ENCODE data around the gene CRISPLD2. TPM values are rescaled to one million over a fixed set of nuclear protein-coding genes. Genes with fewer than 3 reads are reported as not detected.
A peak's percentile ranks its signal among the peaks of the same experiment; 100 is the strongest.

Gene CRISPLD2
- total and polyA plus RNA-seq, 9 of the 15 experiments (the other 6 are each of a cell fraction or from before 2014, with no cell fraction given): 0.03 to 0.24 (median 0.04) TPM; not detected in 4

- peaks cover 51 to 63% of the 10 kb centered on the region in 2 experiments for H3K4me1 ChIP-seq (replicated peaks in 1 of 2; ENCODE audit: control insufficient read depth in 2 of 2, insufficient read depth in 2 of 2, low read length in 2 of 2)
- peak overlapping the region in 1 of 2 experiments; percentile 11; a peak in 2 of 4 replicates for H3K9ac ChIP-seq (ENCODE audit: insufficient read depth in 1 of 2, low read depth in 2 of 2, low read length in 2 of 2)
- H3K4me3 ChIP-seq: no peak overlapping the region
- peak; percentile 58 for TF ChIP-seq EGR1 (conservative IDR thresholded peaks at IDR 0.05)
- no peak for TF ChIP-seq EP300 (IDR thresholded peaks at IDR 0.05; ENCODE audit: low read length)
- DNase-seq (ENCODE audit: extremely low read depth in 1 of 4, low spot score in 3 of 4) (no peak), ATAC-seq (no peak), FAIRE-seq (no peak)
- no peaks in the 10 kb centered on the region for H3K9me3 ChIP-seq (replicated peaks; ENCODE audit: control insufficient read depth, insufficient read depth, low read depth, low read length)
- WGBS (ENCODE audit: insufficient coverage, low coverage, missing lambda C conversion rate): 68% methylated on average over 8 of the region's 9 CpGs
- no peak overlapping the region for H3K4me2 ChIP-seq (ENCODE audit: insufficient read depth, low read length)
- no peaks in the 10 kb centered on the region for H3K27me3 ChIP-seq (ENCODE audit: control insufficient read depth in 2 of 2, insufficient read depth in 2 of 2, low read length in 2 of 2)
- intact Hi-C loops (cut with micrococcal nuclease) (loop anchor here (5.0 kb wide), 1 partner anchor 69 kb away; no protein-coding TSS in a partner anchor), in situ Hi-C loops (cut with MboI) (no loop called here)
- no TSS peak for BruUV-seq (replicated peaks)
- H2AFZ ChIP-seq (ENCODE audit: low read depth, low read length): no peak overlapping the region
- H4K20me1 ChIP-seq (replicated peaks; ENCODE audit: control insufficient read depth, insufficient read depth, low read length): no peaks in the 10 kb centered on the region
- H3K36me3 ChIP-seq (ENCODE audit: control insufficient read depth, insufficient read depth, low read length): no peaks in the 10 kb centered on the region
- CTCF ChIA-PET (ENCODE audit: low intra/inter-chr PET ratio): no interaction called here
- H3K9me1 ChIP-seq (ENCODE audit: control insufficient read depth, insufficient read depth, low read length): no peaks in the 10 kb centered on the region
- POLR2A ChIA-PET: interaction anchor here (0.5 to 0.9 kb wide), 2 partner anchors 12 to 19 kb away, joined by 3 read pairs; no protein-coding TSS in a partner anchor
- no peaks in the 10 kb centered on the region for H3K79me2 ChIP-seq (ENCODE audit: control insufficient read depth, insufficient read depth, low read length)
- H3K27ac ChIP-seq (ENCODE audit: extremely low read depth, low read depth, low read length): no peak overlapping the region
Measured at GRCh38 chr16:84883301-84883700, 63.5 kb downstream of the CRISPLD2 start.

- TF ChIP-seq CBX8 (IDR thresholded peaks at IDR 0.05; ENCODE audit: borderline replicate concordance, extremely low read depth, low read depth, low read length, poor library complexity, severe bottlenecking) (no peak), RBM14 (IDR thresholded peaks at IDR 0.05; ENCODE audit: borderline replicate concordance, insufficient read depth, low read depth, low read length) (no peak), JUN (IDR thresholded peaks at IDR 0.05; ENCODE audit: borderline replicate concordance, low read depth, low read length) (no peak), JUN (CRISPR knock-in tag; IDR thresholded peaks at IDR 0.05; ENCODE audit: borderline replicate concordance) (0 out of 2 replicates have a peak, but pooled peaks have one; percentile 14), NR2C1 (IDR thresholded peaks at IDR 0.05) (no peak), NR2C1 (tag; IDR thresholded peaks at IDR 0.05) (0 out of 2 replicates have a peak, but pooled peaks have one; percentile 58), ZNF778 (CRISPR knock-in tag; IDR thresholded peaks at IDR 0.05) (no peak), DMBX1 (CRISPR knock-in tag; IDR thresholded peaks at IDR 0.05; ENCODE audit: borderline replicate concordance) (no peak), BHLHE40 (IDR thresholded peaks at IDR 0.05; ENCODE audit: low read length) (peak; percentile 17; the same call in 1 of the 2 replicates), ATF7 (IDR thresholded peaks at IDR 0.05) (0 out of 2 replicates have a peak, but pooled peaks have one; percentile 13)
- TF ChIP-seq, protein P1, sequence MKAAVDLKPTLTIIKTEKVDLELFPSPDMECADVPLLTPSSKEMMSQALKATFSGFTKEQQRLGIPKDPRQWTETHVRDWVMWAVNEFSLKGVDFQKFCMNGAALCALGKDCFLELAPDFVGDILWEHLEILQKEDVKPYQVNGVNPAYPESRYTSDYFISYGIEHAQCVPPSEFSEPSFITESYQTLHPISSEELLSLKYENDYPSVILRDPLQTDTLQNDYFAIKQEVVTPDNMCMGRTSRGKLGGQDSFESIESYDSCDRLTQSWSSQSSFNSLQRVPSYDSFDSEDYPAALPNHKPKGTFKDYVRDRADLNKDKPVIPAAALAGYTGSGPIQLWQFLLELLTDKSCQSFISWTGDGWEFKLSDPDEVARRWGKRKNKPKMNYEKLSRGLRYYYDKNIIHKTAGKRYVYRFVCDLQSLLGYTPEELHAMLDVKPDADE (conservative IDR thresholded peaks at IDR 0.05; ENCODE audit: control insufficient read depth, low read depth, low read length): no peak
- Histone ChIP-seq H3K27me3 (ENCODE audit: control insufficient read depth in 2 of 2, insufficient read depth in 2 of 2, low read length in 2 of 2) (peaks cover 2 to 5% of the 10 kb centered on the region in 2 experiments; a peak in 1 of 5 replicates), H3K27ac (ENCODE audit: extremely low read depth, low read depth, low read length) (no peak overlapping the region), H2AFZ (ENCODE audit: low read depth, low read length) (peak overlapping the region; percentile 57), H3K4me1 (replicated peaks in 1 of 2; ENCODE audit: control insufficient read depth in 2 of 2, insufficient read depth in 2 of 2, low read length in 2 of 2) (peaks cover 42 to 55% of the 10 kb centered on the region in 2 experiments), H3K79me2 (ENCODE audit: control insufficient read depth, insufficient read depth, low read length) (no peaks in the 10 kb centered on the region), H3K4me2 (ENCODE audit: insufficient read depth, low read length) (peak overlapping the region; percentile 38; the same call in 1 of the 2 replicates), H3K36me3 (ENCODE audit: control insufficient read depth, insufficient read depth, low read length) (no peaks in the 10 kb centered on the region), H3K9me3 (replicated peaks; ENCODE audit: control insufficient read depth, insufficient read depth, low read depth, low read length) (no peaks in the 10 kb centered on the region), H3K4me3 (no peak overlapping the region), H3K9ac (ENCODE audit: insufficient read depth in 1 of 2, low read depth in 2 of 2, low read length in 2 of 2) (peak overlapping the region in 1 of 2 experiments; percentile 72; a peak in 1 of 4 replicates), H3K9me1 (ENCODE audit: control insufficient read depth, insufficient read depth, low read length) (no peaks in the 10 kb centered on the region), H4K20me1 (replicated peaks; ENCODE audit: control insufficient read depth, insufficient read depth, low read length) (no peaks in the 10 kb centered on the region)
- ATAC-seq (no peak), DNase-seq (ENCODE audit: extremely low read depth in 1 of 4, low spot score in 3 of 4) (no peak), FAIRE-seq (no peak)
- CTCF ChIA-PET (ENCODE audit: low intra/inter-chr PET ratio): no interaction called here
- 24% methylated on average over 6 of the region's 6 CpGs for WGBS (ENCODE audit: insufficient coverage, low coverage, missing lambda C conversion rate)
- intact Hi-C loops (cut with micrococcal nuclease) (loop anchor here (5.0 kb wide), 1 partner anchor 68 kb away; no protein-coding TSS in a partner anchor), in situ Hi-C loops (cut with MboI) (no loop called here)
- no TSS peak for BruUV-seq (replicated peaks)
- POLR2A ChIA-PET: interaction anchor here (0.6 kb wide), 1 partner anchor 20 kb away, joined by 3 read pairs; no protein-coding TSS in a partner anchor
Measured at GRCh38 chr16:84884246-84884595, 64.4 kb downstream of the CRISPLD2 start.
